GM21717 (cell line): Measurements from ENCODE around the gene CUBN.

Experiments
- ATAC-seq: cut with Tn5 transposase; IDR thresholded peaks from one replicate; pipeline ENCODE4 v1.9.1; 2021; ENCODE audit warnings: mild to moderate bottlenecking, moderate library complexity; ENCODE audit not compliant: unreplicated experiment

Gene CUBN

GRCh38 chr10:16890691-16891090 is 238.9 kb downstream of the CUBN start:
- ATAC-seq = no peak

GRCh38 chr10:16887565-16887964 is 242.0 kb downstream of the CUBN start:
- ATAC-seq = no peak

- ATAC-seq = no peak
Measured at GRCh38 chr10:16886031-16886430, 243.6 kb downstream of the CUBN start.

GRCh38 chr10:16884497-16884896 is 245.1 kb downstream of the CUBN start:
- no peak for ATAC-seq

GRCh38 chr10:16883084-16883483 is 246.5 kb downstream of the CUBN start:
- no peak for ATAC-seq

- ATAC-seq = no peak
Measured at GRCh38 chr10:16870331-16870730, 259.3 kb downstream of the CUBN start.

- no peak for ATAC-seq
Measured at GRCh38 chr10:16867990-16868389, 261.6 kb downstream of the CUBN start.

GRCh38 chr10:16867556-16867955 is 262.1 kb downstream of the CUBN start:
- ATAC-seq = no peak

- ATAC-seq = no peak
Measured at GRCh38 chr10:16866541-16867275, 262.9 kb downstream of the CUBN start.

- no peak for ATAC-seq
Measured at GRCh38 chr10:16865766-16866165, 263.8 kb downstream of the CUBN start.

GRCh38 chr10:16863766-16864165 is 265.8 kb downstream of the CUBN start:
- ATAC-seq = no peak

GRCh38 chr10:16857419-16857818 is 272.2 kb downstream of the CUBN start:
- no peak for ATAC-seq

GRCh38 chr10:16856567-16856966 is 273.0 kb downstream of the CUBN start:
- no peak for ATAC-seq

GRCh38 chr10:16856092-16856491 is 273.5 kb downstream of the CUBN start:
- ATAC-seq = no peak

- ATAC-seq = no peak
Measured at GRCh38 chr10:16854623-16855022, 275.0 kb downstream of the CUBN start.

- no peak for ATAC-seq
Measured at GRCh38 chr10:16853809-16854208, 275.8 kb downstream of the CUBN start.

GRCh38 chr10:16853201-16853600 is 276.4 kb downstream of the CUBN start:
- ATAC-seq = no peak

GRCh38 chr10:16852624-16853023 is 277.0 kb downstream of the CUBN start:
- ATAC-seq = no peak

GRCh38 chr10:16848562-16849154 is 281.0 kb downstream of the CUBN start:
- no peak for ATAC-seq

GRCh38 chr10:16847644-16848043 is 282.0 kb downstream of the CUBN start:
- ATAC-seq = no peak

- no peak for ATAC-seq
Measured at GRCh38 chr10:16845248-16845647, 284.4 kb downstream of the CUBN start.

GRCh38 chr10:16843252-16843870 is 286.2 kb downstream of the CUBN start:
- no peak for ATAC-seq
